Smooth muscle cell (in vitro differentiated cells): ENCODE results near the gene LAMA1. TPM values are rescaled to one million over a fixed set of nuclear protein-coding genes. Genes with fewer than 3 reads are reported as not detected.

Experiments
- DNase-seq: peaks from one replicate; lab custom pipeline; 2025; ENCODE audit not compliant: unreplicated experiment; lab: John Stamatoyannopoulos, UW
- H2AFZ ChIP-seq: fragments of 200-600 bp; sonication (generic); 2 replicates; pipeline ENCODE4 v1.6.0; 2016; ENCODE audit warnings: antibody characterized with exemption, low read depth, mild to moderate bottlenecking
- H3F3A ChIP-seq: fragments of 200-600 bp; sonication (generic); 2 replicates; pipeline ENCODE4 v1.6.0; 2017; ENCODE audit warnings: antibody characterized with exemption, low read depth
- H3K27ac ChIP-seq: fragments of 200-600 bp; sonication (generic); 2 replicates; pipeline ENCODE4 v1.5.1; 2016; ENCODE audit warnings: low read depth, mild to moderate bottlenecking
- H3K27me3 ChIP-seq: fragments of 200-600 bp; sonication (generic); 2 replicates; pipeline ENCODE4 v1.6.1; 2016; ENCODE audit warnings: low read depth, mild to moderate bottlenecking
- H3K36me3 ChIP-seq: fragments of 200-600 bp; sonication (generic); 2 replicates; pipeline ENCODE4 v1.5.1; 2016; ENCODE audit warnings: low read depth
- H3K4me1 ChIP-seq: fragments of 200-600 bp; sonication (generic); 2 replicates; pipeline ENCODE4 v1.5.1; 2016; ENCODE audit warnings: low read depth
- H3K4me2 ChIP-seq: fragments of 200-600 bp; sonication (generic); 2 replicates; pipeline ENCODE4 v1.6.0; 2016; ENCODE audit warnings: mild to moderate bottlenecking
- H3K4me3 ChIP-seq: fragments of 200-600 bp; sonication (generic); 2 replicates; pipeline ENCODE4 v1.5.1; 2016; ENCODE audit warnings: mild to moderate bottlenecking
- H3K79me2 ChIP-seq: fragments of 200-600 bp; sonication (generic); 2 replicates; pipeline ENCODE4 v1.6.0; 2016; ENCODE audit warnings: low read depth, mild to moderate bottlenecking
- H3K9ac ChIP-seq: fragments of 200-600 bp; sonication (generic); 2 replicates; pipeline ENCODE4 v1.6.0; 2016; ENCODE audit warnings: low read depth
- H3K9me3 ChIP-seq: fragments of 200-600 bp; sonication (generic); replicated peaks from 2 replicates; pipeline ENCODE4 v1.5.1; 2016; ENCODE audit warnings: low read depth
- H4K20me1 ChIP-seq: fragments of 200-600 bp; sonication (generic); 2 replicates; pipeline ENCODE4 v1.6.0; 2016; ENCODE audit warnings: low read depth
- WGBS: methylation state at CpG from one replicate; pipeline ENCODE4 v1.1.7; 2016; ENCODE audit warnings: low lambda C conversion rate; 5-methylcytosine and 5-hydroxymethylcytosine counted together
- polyA plus RNA-seq: library from polyadenylated mRNA; unstranded; fragments of >200 nt; fragmentation: Nextera tagmentation; extraction: Ambion mirVana; gene quantifications from 2 replicates; pipeline ENCODE4 v1.2.1, GENCODE V29; 2016
- total RNA-seq: library from RNA; depleted of rRNA; stranded (reverse); fragments of >200 nt; gene quantifications from 2 replicates; pipeline ENCODE4 v1.2.3, GENCODE V29; 2014
- TF ChIP-seq, protein P1 (sequence below): fragments of 200-600 bp; sonication (generic); IDR thresholded peaks from 2 replicates; pipeline ENCODE4 v1.5.1; 2017; ENCODE audit warnings: borderline replicate concordance, mild to moderate bottlenecking, antibody characterized with exemption; ENCODE audit not compliant: insufficient read depth, poor library complexity, severe bottlenecking

Gene LAMA1
- total and polyA plus RNA-seq, 2 experiments from 2014 or later: 6.7 to 9.7 TPM

DNA sequence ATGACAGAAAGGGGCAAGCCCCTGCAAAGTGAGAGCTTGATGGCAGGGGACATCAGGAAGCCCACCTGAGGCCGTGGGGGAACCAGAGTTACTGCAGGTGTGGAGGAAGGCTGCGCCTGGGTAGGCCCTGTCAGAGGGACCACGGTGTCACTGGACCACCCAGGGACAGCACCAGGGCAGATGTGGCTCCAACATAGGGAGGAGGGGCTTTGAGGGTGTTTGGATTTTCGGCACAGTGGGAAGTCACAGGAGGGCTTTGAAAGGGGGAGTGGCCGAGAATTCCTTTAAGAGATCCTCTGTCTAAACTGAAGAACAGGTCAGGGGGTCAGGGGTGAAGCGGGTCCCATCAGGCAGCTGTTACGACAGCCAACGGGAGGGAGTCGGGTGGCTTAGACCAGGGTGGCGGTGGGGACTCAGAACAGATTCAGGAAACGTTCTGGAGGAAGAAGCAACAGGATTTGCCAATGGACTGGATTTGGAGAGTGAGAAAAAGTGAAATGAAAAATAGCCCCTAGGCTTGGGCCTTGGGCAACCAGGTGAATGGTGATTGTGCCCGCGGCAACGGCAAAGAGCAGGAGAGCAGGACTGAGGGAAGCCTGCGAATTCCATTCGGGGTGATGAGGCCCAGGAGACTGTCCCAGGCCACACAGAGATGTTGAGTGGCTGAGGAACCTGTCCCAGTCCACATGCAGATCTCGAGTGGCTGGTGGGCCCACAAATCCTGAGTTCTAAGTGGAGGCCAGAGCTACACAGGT is 166.1 kb downstream of the LAMA1 start:
- H3K4me3 ChIP-seq: no peak overlapping the region
- H3F3A ChIP-seq: no peaks in the 10 kb centered on the region
- no peak for DNase-seq
- H2AFZ ChIP-seq: no peak overlapping the region
- H3K79me2 ChIP-seq: no peaks in the 10 kb centered on the region
- 92% methylated on average over 17 of the region's 17 CpGs for WGBS
- TF ChIP-seq, protein P1, sequence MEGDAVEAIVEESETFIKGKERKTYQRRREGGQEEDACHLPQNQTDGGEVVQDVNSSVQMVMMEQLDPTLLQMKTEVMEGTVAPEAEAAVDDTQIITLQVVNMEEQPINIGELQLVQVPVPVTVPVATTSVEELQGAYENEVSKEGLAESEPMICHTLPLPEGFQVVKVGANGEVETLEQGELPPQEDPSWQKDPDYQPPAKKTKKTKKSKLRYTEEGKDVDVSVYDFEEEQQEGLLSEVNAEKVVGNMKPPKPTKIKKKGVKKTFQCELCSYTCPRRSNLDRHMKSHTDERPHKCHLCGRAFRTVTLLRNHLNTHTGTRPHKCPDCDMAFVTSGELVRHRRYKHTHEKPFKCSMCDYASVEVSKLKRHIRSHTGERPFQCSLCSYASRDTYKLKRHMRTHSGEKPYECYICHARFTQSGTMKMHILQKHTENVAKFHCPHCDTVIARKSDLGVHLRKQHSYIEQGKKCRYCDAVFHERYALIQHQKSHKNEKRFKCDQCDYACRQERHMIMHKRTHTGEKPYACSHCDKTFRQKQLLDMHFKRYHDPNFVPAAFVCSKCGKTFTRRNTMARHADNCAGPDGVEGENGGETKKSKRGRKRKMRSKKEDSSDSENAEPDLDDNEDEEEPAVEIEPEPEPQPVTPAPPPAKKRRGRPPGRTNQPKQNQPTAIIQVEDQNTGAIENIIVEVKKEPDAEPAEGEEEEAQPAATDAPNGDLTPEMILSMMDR: no peak
- H3K9ac ChIP-seq: no peak overlapping the region
- no peak overlapping the region for H3K27ac ChIP-seq
- no peaks in the 10 kb centered on the region for H3K36me3 ChIP-seq
- H3K4me2 ChIP-seq: no peak overlapping the region
- no peaks in the 10 kb centered on the region for H3K27me3 ChIP-seq
- peaks cover 4% of the 10 kb centered on the region for H3K4me1 ChIP-seq
- H4K20me1 ChIP-seq: no peaks in the 10 kb centered on the region
- H3K9me3 ChIP-seq: no peaks in the 10 kb centered on the region

DNA sequence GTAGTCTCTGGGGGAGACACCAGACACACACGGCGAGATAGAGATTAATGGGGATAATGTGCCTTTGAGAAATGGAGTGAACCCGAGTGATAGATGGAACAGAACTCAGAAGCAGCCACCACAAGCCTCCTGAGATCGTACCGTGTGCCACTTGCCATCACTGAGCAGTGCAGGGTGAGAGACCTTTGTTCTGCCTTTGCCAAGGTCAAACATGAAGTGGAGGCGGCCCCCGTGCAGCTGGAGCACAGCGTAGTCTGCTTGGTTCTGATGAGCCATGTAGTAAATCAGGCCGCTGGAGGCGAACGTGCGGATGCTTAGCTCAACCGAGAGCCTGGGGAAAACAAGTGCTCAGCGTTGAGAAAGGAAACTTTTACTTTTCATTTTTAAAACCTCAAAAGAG is 167.0 kb downstream of the LAMA1 start:
- WGBS: 95% methylated on average over 14 of the region's 14 CpGs
- no peaks in the 10 kb centered on the region for H3F3A ChIP-seq
- no peaks in the 10 kb centered on the region for H3K36me3 ChIP-seq
- no peak overlapping the region for H3K4me2 ChIP-seq
- H3K27ac ChIP-seq: no peak overlapping the region
- TF ChIP-seq, protein P1: no peak
- no peak overlapping the region for H3K9ac ChIP-seq
- H4K20me1 ChIP-seq: no peaks in the 10 kb centered on the region
- H3K4me1 ChIP-seq: peaks cover 4% of the 10 kb centered on the region
- no peaks in the 10 kb centered on the region for H3K27me3 ChIP-seq
- H3K4me3 ChIP-seq: no peak overlapping the region
- no peaks in the 10 kb centered on the region for H3K9me3 ChIP-seq
- DNase-seq: no peak
- H2AFZ ChIP-seq: no peak overlapping the region
- H3K79me2 ChIP-seq: no peaks in the 10 kb centered on the region

DNA sequence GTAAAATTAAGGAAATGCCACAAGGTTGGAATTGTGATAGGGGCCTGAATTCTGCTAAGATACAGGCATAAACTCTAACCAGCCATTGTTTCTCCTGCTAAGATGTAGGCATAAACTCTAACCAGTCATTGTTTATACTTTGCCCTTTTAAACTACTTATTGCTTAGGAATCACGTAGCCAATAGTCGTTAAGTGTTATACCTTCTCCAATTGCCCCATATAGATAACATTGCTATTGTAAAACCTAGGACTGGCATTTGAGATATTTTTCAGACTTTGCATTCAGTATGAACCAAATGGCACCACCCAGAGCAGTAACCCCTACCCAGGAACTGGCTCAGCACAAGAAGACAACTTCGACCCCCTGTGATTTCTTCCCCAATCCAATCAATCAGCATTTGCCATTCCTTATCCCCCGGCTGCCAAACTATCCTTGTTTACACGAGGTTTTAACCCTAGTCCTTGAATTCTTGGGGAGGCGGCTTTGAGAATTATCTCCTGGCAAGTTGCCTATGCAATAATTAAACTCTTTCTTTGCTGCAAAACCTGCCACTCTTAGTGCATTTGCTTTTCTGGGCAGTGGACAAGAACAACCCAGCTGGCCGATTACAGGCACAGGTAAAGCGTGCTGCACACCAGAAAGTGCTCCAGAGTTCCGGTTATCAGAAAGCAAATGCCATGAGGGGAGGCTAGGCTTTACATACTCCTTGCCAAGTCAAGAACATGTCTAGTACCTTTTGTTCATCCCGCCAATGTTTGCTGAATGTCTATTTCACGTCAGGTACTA is 167.6 kb downstream of the LAMA1 start:
- WGBS: 82% methylated on average over 11 of the region's 11 CpGs
- Histone ChIP-seq H3K9ac (no peak overlapping the region), H3K36me3 (no peaks in the 10 kb centered on the region), H2AFZ (no peak overlapping the region), H4K20me1 (no peaks in the 10 kb centered on the region), H3K79me2 (no peaks in the 10 kb centered on the region), H3K9me3 (no peaks in the 10 kb centered on the region), H3K27ac (no peak overlapping the region), H3F3A (no peaks in the 10 kb centered on the region), H3K4me2 (no peak overlapping the region), H3K27me3 (no peaks in the 10 kb centered on the region), H3K4me1 (peaks cover 4% of the 10 kb centered on the region), H3K4me3 (no peak overlapping the region)
- TF ChIP-seq, protein P1: no peak
- no peak for DNase-seq
